Peyer's patch (tissue), 4 donors: Measurements from ENCODE around the gene INTS1.

Experiments
- POLR2A ChIP-seq, 2 donors: fragments of 450-650 bp; IDR thresholded peaks; one replicate each; pipeline ENCODE4 v1.5.1; 2017; ENCODE audit warnings: antibody characterized with exemption in 2 of 2, mild to moderate bottlenecking in 2 of 2, moderate library complexity in 2 of 2
- TF ChIP-seq, protein P1 (sequence below), 6 experiments: fragments of 450-650 bp in 4 of 6; fragments of 200-600 bp in 2 of 6; sonication (generic) in 1 of 6; IDR thresholded peaks; one replicate each; pipeline ENCODE4 v1.5.1; 2017 to 2019; ENCODE audit warnings: antibody characterized with exemption in 6 of 6, mild to moderate bottlenecking in 3 of 6, moderate library complexity in 1 of 6

DNA sequence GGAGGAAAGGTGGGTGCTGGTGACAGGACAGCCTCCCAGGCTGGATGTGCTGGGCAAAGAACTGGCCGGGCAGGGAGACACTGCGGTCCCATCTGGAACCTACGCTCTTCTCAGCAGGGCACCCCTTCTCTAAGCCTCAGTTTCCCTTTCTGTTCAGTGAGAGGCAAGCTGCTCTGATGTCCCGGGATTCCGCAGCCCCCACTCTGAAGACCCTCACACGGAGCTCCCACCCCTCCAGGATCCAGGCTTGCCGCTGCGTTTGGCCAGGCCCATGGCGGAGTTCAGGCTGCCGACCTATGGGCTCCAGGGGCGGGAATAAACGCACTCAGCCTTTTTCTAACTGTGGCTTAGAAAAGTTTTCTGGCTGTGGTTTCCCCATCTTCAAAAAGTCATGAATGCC, 10.2 kb upstream of the INTS1 start:
- TF ChIP-seq, protein P1, sequence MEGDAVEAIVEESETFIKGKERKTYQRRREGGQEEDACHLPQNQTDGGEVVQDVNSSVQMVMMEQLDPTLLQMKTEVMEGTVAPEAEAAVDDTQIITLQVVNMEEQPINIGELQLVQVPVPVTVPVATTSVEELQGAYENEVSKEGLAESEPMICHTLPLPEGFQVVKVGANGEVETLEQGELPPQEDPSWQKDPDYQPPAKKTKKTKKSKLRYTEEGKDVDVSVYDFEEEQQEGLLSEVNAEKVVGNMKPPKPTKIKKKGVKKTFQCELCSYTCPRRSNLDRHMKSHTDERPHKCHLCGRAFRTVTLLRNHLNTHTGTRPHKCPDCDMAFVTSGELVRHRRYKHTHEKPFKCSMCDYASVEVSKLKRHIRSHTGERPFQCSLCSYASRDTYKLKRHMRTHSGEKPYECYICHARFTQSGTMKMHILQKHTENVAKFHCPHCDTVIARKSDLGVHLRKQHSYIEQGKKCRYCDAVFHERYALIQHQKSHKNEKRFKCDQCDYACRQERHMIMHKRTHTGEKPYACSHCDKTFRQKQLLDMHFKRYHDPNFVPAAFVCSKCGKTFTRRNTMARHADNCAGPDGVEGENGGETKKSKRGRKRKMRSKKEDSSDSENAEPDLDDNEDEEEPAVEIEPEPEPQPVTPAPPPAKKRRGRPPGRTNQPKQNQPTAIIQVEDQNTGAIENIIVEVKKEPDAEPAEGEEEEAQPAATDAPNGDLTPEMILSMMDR (IDR thresholded peaks at IDR 0.05): no peak
- TF ChIP-seq POLR2A (IDR thresholded peaks at IDR 0.05): no peak
